ENCODE data around the gene BANP.
"Not testable (repeated sequence)": the region's sequence is repeated elsewhere in the genome, so short reads cannot be mapped to it uniquely, and the experiment has no call there.

Gene BANP

GRCh38 chr16:88035292-88035691 lies 84.1 kb downstream of the BANP start:
- TF ChIP-seq CTCF (conservative IDR thresholded peaks at IDR 0.05): no peak
- H3K27ac ChIP-seq: no peak overlapping the region

GRCh38 chr16:88035884-88036639 lies 84.8 kb downstream of the BANP start:
- not testable (repeated sequence) for H3K27ac ChIP-seq

GRCh38 chr16:88036640-88036996 lies 85.4 kb downstream of the BANP start:
- not testable (repeated sequence) for H3K27ac ChIP-seq

- not testable (repeated sequence) for H3K27ac ChIP-seq
Observed at GRCh38 chr16:88037359-88037758, 86.1 kb downstream of the BANP start.

- H3K27ac ChIP-seq: not testable (repeated sequence)
Observed at GRCh38 chr16:88037876-88038525, 86.8 kb downstream of the BANP start.

- not testable (repeated sequence) for H3K27ac ChIP-seq
Observed at GRCh38 chr16:88038526-88038908, 87.3 kb downstream of the BANP start.

- no peak overlapping the region for H3K27ac ChIP-seq
- TF ChIP-seq CTCF (conservative IDR thresholded peaks at IDR 0.05): no peak
Observed at GRCh38 chr16:88039591-88039990, 88.4 kb downstream of the BANP start.

- not testable (repeated sequence) for H3K27ac ChIP-seq
Observed at GRCh38 chr16:88040196-88040876, 89.1 kb downstream of the BANP start.

- not testable (repeated sequence) for H3K27ac ChIP-seq
Observed at GRCh38 chr16:88040877-88041244, 89.6 kb downstream of the BANP start.

- not testable (repeated sequence) for H3K27ac ChIP-seq
Observed at GRCh38 chr16:88041506-88041905, 90.3 kb downstream of the BANP start.

- not testable (repeated sequence) for H3K27ac ChIP-seq
Observed at GRCh38 chr16:88041986-88042562, 90.8 kb downstream of the BANP start.

GRCh38 chr16:88043208-88043910 lies 92.1 kb downstream of the BANP start:
- H3K27ac ChIP-seq: not testable (repeated sequence)

GRCh38 chr16:88044121-88044581 lies 92.9 kb downstream of the BANP start:
- not testable (repeated sequence) for H3K27ac ChIP-seq

GRCh38 chr16:88045361-88045760 lies 94.1 kb downstream of the BANP start:
- H3K27ac ChIP-seq: not testable (repeated sequence)

Data from VCaP (cell line).